H1 (cell line): ENCODE results near the gene ANKRD11.

Experiments used
- CHD1 ChIP-seq: IDR thresholded peaks from 2 replicates; pipeline ENCODE4 v1.6.1; 2012; ENCODE audit warnings: low read depth, low read length, improper control_type of control experiment
- EGR1 ChIP-seq: IDR thresholded peaks from 2 replicates; pipeline ENCODE4 v1.6.1; 2011; ENCODE audit warnings: low read depth, low read length, borderline replicate concordance
- EP300 ChIP-seq, 2 experiments: IDR thresholded peaks; 1 replicate in 1 of 2; 2 replicates in 1 of 2; pipeline ENCODE4 v1.6.1; 2011 to 2012; ENCODE audit warnings: low read depth in 2 of 2, low read length in 2 of 2, mild to moderate bottlenecking in 2 of 2, borderline replicate concordance in 1 of 2, inconsistent platforms in 1 of 2, moderate library complexity in 1 of 2
- TAF1 ChIP-seq: IDR thresholded peaks from 2 replicates; pipeline ENCODE4 v1.6.1; 2011; ENCODE audit warnings: mild to moderate bottlenecking, low read depth, low read length
- TF ChIP-seq, protein P1 (sequence below): IDR thresholded peaks from 2 replicates; pipeline ENCODE4 v1.6.1; 2011; ENCODE audit warnings: low read length, improper control_type of control experiment
- TF ChIP-seq, protein P2 (sequence below), 3 experiments: IDR thresholded peaks; 1 replicate in 2 of 3; 2 replicates in 1 of 3; pipeline versions ENCODE4 v1.5.1 to v1.6.1; 2011; ENCODE audit warnings: low read length in 3 of 3, mild to moderate bottlenecking in 3 of 3, inconsistent platforms in 2 of 3, low read depth in 1 of 3, moderate library complexity in 1 of 3; ENCODE audit not compliant: insufficient read depth in 1 of 3; ENCODE audit errors: control extremely low read depth in 1 of 3

DNA sequence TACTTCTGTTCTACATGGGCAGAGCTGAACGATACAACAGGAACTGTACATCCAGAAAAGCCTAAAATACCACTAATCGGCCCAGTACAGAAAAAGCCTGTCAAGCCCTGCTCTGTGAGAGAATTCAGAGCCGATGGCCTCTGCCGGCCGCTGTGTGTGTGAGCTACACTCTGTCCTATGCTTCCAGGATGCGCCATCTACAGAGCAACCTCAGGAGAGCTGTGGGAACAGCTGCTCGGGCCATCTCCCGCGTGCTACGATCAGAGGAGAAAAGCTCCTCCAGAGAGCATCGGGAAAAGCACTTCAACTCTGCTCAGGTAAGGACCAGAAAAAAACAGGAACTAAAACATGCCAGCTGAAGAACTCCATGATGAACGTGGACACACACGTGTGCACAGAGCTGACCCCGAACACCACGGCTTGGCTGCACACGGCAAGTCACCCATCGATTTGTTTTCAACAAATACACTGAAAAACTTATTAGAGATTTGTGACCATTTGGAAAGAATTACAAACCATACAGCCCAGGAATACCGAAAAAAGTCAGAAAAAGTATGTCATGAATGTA is 115.9 kb downstream of the ANKRD11 start:
- TF ChIP-seq EGR1 (no peak), EP300 (IDR thresholded peaks at IDR 0.05; ENCODE audit: borderline replicate concordance in 1 of 2, low read depth in 2 of 2, low read length in 2 of 2) (no peak), CHD1 (no peak), TAF1 (no peak)
- TF ChIP-seq, protein P1, sequence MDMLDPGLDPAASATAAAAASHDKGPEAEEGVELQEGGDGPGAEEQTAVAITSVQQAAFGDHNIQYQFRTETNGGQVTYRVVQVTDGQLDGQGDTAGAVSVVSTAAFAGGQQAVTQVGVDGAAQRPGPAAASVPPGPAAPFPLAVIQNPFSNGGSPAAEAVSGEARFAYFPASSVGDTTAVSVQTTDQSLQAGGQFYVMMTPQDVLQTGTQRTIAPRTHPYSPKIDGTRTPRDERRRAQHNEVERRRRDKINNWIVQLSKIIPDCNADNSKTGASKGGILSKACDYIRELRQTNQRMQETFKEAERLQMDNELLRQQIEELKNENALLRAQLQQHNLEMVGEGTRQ, result no peak
- TF ChIP-seq, protein P2, sequence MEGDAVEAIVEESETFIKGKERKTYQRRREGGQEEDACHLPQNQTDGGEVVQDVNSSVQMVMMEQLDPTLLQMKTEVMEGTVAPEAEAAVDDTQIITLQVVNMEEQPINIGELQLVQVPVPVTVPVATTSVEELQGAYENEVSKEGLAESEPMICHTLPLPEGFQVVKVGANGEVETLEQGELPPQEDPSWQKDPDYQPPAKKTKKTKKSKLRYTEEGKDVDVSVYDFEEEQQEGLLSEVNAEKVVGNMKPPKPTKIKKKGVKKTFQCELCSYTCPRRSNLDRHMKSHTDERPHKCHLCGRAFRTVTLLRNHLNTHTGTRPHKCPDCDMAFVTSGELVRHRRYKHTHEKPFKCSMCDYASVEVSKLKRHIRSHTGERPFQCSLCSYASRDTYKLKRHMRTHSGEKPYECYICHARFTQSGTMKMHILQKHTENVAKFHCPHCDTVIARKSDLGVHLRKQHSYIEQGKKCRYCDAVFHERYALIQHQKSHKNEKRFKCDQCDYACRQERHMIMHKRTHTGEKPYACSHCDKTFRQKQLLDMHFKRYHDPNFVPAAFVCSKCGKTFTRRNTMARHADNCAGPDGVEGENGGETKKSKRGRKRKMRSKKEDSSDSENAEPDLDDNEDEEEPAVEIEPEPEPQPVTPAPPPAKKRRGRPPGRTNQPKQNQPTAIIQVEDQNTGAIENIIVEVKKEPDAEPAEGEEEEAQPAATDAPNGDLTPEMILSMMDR (IDR thresholded peaks at IDR 0.05; ENCODE audit: control extremely low read depth in 1 of 3, insufficient read depth in 1 of 3, low read depth in 1 of 3, low read length in 3 of 3), result peak; percentile 22 to 41 (median 37); a peak in 3 of 4 replicates
